Ishikawa (cell line): Measurements from ENCODE around the gene DAAM1.

Experiments
- CEBPB ChIP-seq: IDR thresholded peaks from 2 replicates; pipeline ENCODE4 v1.6.1; 2012
- CREB1 ChIP-seq: IDR thresholded peaks from 2 replicates; pipeline ENCODE4 v1.6.1; 2012; ENCODE audit warnings: low read depth
- EGR1 ChIP-seq: IDR thresholded peaks from 2 replicates; pipeline ENCODE4 v1.6.1; 2012
- EP300 ChIP-seq: IDR thresholded peaks from 2 replicates; pipeline ENCODE4 v1.6.1; 2012; ENCODE audit warnings: borderline replicate concordance
- FOXM1 ChIP-seq: IDR thresholded peaks from 2 replicates; pipeline ENCODE4 v1.6.1; 2012; ENCODE audit warnings: low read depth, borderline replicate concordance
- MAX ChIP-seq: IDR thresholded peaks from 2 replicates; pipeline ENCODE4 v1.6.1; 2012
- NFIC ChIP-seq: IDR thresholded peaks from 2 replicates; pipeline ENCODE4 v1.6.1; 2012
- RAD21 ChIP-seq: IDR thresholded peaks from 2 replicates; pipeline ENCODE4 v1.6.1; 2012; ENCODE audit warnings: low read depth
- TAF1 ChIP-seq: IDR thresholded peaks from 2 replicates; pipeline ENCODE4 v1.6.1; 2012; ENCODE audit warnings: low read depth, mild to moderate bottlenecking
- TCF12 ChIP-seq: IDR thresholded peaks from 2 replicates; pipeline ENCODE4 v1.6.1; 2012; ENCODE audit warnings: low read depth
- TEAD4 ChIP-seq: IDR thresholded peaks from 2 replicates; pipeline ENCODE4 v1.6.1; 2012
- USF1 ChIP-seq: IDR thresholded peaks from 2 replicates; pipeline ENCODE4 v1.6.1; 2012
- YY1 ChIP-seq: IDR thresholded peaks from 2 replicates; pipeline ENCODE4 v1.6.1; 2012; ENCODE audit warnings: low read depth
- ZBTB7A ChIP-seq: IDR thresholded peaks from 2 replicates; pipeline ENCODE4 v1.6.1; 2012; ENCODE audit warnings: low read depth
- TF ChIP-seq, protein P1 (sequence below): IDR thresholded peaks from 2 replicates; pipeline ENCODE4 v1.6.1; 2012; ENCODE audit warnings: low read depth, mild to moderate bottlenecking

DAAM1 gene

DNA sequence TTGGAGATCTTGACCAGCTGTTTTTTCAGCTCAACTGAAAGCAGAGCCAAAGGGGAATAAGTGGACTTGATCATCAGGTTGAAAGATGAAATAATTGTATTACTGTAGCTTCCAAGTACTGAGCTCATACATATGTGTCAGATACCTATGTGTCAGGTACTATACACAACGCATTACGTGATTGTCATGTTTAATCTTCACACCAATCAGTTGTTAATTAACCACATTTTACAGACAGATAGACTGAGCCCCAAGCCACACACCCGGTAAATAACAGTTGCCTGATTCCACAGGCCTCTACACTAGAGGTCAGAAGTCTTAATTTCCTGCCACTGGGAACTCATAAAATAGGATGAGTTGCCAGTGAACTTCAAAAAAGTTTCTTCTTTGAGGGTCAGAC lies 148.2 kb downstream of the DAAM1 start:
- TF ChIP-seq CEBPB (no peak), TEAD4 (no peak), FOXM1 (no peak), TAF1 (no peak), EGR1 (no peak), EP300 (no peak), YY1 (no peak)

DNA sequence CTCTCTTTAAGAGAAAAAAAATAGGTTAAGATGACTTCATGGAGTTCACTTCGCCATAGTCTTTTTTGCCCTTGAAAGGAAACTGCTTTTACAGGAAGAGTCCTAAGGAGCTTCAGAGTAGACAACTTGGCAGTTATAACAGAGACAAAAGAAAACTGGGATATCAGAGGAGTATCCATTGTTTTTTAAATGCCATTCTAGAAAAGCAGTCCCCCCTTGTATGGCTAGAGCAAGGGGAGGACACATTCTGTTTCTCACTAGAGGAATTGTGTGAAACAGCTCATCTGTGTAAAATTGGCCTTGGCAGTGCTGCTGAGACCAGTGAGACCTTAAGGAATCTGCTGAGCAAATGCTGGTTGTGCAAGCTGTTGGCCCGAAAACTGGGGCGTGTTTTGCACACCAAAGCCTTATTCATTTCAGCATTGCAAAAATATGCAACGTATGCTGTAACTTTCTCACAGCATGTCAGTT lies 148.7 kb downstream of the DAAM1 start:
- TF ChIP-seq EGR1 (no peak), EP300 (peak; percentile 59; the same call in 1 of the 2 replicates), YY1 (no peak), TCF12 (peak; percentile 31; the same call in 1 of the 2 replicates), FOXM1 (peak; percentile 37; the same call in 1 of the 2 replicates), TEAD4 (peak; percentile 63; the same call in 1 of the 2 replicates), CEBPB (peak; percentile 79), TAF1 (no peak), NFIC (peak; percentile 68)

GRCh38 chr14:59338761-59339160 lies 150.3 kb downstream of the DAAM1 start:
- TF ChIP-seq YY1 (no peak), TEAD4 (no peak), EP300 (no peak), TCF12 (no peak), NFIC (no peak), CEBPB (no peak), TAF1 (no peak), RAD21 (no peak), CREB1 (no peak), USF1 (no peak), MAX (no peak), FOXM1 (no peak), ZBTB7A (no peak), EGR1 (no peak)
- TF ChIP-seq, protein P1, sequence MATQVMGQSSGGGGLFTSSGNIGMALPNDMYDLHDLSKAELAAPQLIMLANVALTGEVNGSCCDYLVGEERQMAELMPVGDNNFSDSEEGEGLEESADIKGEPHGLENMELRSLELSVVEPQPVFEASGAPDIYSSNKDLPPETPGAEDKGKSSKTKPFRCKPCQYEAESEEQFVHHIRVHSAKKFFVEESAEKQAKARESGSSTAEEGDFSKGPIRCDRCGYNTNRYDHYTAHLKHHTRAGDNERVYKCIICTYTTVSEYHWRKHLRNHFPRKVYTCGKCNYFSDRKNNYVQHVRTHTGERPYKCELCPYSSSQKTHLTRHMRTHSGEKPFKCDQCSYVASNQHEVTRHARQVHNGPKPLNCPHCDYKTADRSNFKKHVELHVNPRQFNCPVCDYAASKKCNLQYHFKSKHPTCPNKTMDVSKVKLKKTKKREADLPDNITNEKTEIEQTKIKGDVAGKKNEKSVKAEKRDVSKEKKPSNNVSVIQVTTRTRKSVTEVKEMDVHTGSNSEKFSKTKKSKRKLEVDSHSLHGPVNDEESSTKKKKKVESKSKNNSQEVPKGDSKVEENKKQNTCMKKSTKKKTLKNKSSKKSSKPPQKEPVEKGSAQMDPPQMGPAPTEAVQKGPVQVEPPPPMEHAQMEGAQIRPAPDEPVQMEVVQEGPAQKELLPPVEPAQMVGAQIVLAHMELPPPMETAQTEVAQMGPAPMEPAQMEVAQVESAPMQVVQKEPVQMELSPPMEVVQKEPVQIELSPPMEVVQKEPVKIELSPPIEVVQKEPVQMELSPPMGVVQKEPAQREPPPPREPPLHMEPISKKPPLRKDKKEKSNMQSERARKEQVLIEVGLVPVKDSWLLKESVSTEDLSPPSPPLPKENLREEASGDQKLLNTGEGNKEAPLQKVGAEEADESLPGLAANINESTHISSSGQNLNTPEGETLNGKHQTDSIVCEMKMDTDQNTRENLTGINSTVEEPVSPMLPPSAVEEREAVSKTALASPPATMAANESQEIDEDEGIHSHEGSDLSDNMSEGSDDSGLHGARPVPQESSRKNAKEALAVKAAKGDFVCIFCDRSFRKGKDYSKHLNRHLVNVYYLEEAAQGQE: no peak

GRCh38 chr14:59339524-59340330 lies 151.3 kb downstream of the DAAM1 start:
- TF ChIP-seq EP300: no peak
- no peak for TF ChIP-seq EGR1
- no peak for TF ChIP-seq NFIC
- no peak for TF ChIP-seq TEAD4
- TF ChIP-seq RAD21: no peak
- TF ChIP-seq, protein P1: no peak
- no peak for TF ChIP-seq CEBPB
- TF ChIP-seq CREB1: no peak
- TF ChIP-seq YY1: no peak
- TF ChIP-seq USF1: no peak
- no peak for TF ChIP-seq MAX

DNA sequence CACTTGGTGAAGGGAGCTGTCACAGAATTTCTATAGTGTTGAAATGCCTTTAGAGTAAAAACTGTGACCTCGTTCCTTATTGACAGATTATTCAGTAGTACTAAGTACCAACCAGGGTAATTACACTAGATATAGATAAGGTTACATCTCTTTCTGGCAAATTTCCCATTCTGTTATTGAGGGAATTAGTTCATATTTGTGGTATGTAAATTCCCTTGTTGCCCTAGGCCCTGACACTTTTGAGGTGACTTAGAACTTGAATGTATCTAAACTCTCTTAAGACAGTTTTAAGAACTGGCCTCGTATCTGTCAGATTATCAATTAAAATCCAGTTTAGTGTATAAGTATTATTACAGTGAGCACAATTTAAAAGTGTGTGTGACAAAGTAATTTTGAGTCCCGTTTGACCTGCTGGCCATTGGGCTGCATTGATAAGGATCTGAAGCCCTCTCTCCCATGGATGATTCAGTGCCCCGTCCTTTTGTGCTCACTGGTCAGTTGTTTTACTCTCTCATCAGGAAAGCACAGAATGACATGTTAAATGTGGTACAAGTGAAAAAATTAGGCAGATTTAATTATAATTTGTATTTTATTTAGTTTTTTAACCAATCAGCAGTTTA lies 153.5 kb downstream of the DAAM1 start:
- TF ChIP-seq TCF12 (no peak), FOXM1 (no peak), TAF1 (no peak)
